HEK293 (cell line): ENCODE measurements around the gene FXR1.

Experiments used
- CTCF ChIA-PET: fragments of 350-600 bp; formaldehyde crosslinking; extraction: SDS; loops from one replicate; lab custom pipeline; 2021; ENCODE audit warnings: antibody characterized with exemption; lab: Yijun Ruan, JAX
- POLR2A ChIA-PET: fragments of 300-600 bp; formaldehyde crosslinking; extraction: SDS; loops from one replicate; lab custom pipeline; 2020; ENCODE audit warnings: antibody characterized with exemption, inconsistent platforms; lab: Yijun Ruan, JAX
- H3K27ac ChIP-seq: fragments of 200-500 bp; sonication (Bioruptor generic); 2 replicates; pipeline ENCODE4 v1.5.1; 2014; ENCODE audit warnings: low read depth, low read length, control low read depth, inconsistent platforms; ENCODE audit errors: extremely low read depth
- H3K36me3 ChIP-seq, 2 experiments: fragments of 200-500 bp in 1 of 2; sonication (Bioruptor generic) in 1 of 2; 1 replicate in 1 of 2; 2 replicates in 1 of 2; pipeline ENCODE4 v1.5.1; 2014 to 2017; ENCODE audit warnings: inconsistent platforms in 2 of 2, low read length in 2 of 2; ENCODE audit not compliant: control insufficient read depth in 2 of 2, insufficient read depth in 1 of 2
- H3K4me1 ChIP-seq: fragments of 200-500 bp; sonication (Bioruptor generic); 2 replicates; pipeline ENCODE4 v1.5.1; 2014; ENCODE audit warnings: mild to moderate bottlenecking, low read length, inconsistent platforms; ENCODE audit not compliant: control insufficient read depth, insufficient read depth
- H3K4me3 ChIP-seq: 2 replicates; pipeline ENCODE4 v1.5.1; 2011; ENCODE audit warnings: low read depth, mild to moderate bottlenecking, control low read depth, low read length, moderate library complexity
- H3K9me3 ChIP-seq: fragments of 200-500 bp; sonication (Bioruptor generic); 2 replicates; pipeline ENCODE4 v1.5.1; 2014; ENCODE audit warnings: low read depth, low read length, inconsistent platforms; ENCODE audit not compliant: control insufficient read depth, insufficient read depth
- FEZF1 ChIP-seq: fragments of 450-650 bp; formaldehyde crosslinking; IDR thresholded peaks from 2 replicates; pipeline ENCODE4 v1.5.1; 2016; ENCODE audit warnings: missing biosample characterization, missing genetic modification characterization
- INSM2 ChIP-seq: fragments of 450-650 bp; formaldehyde crosslinking; IDR thresholded peaks from 2 replicates; pipeline ENCODE4 v1.5.1; 2016; ENCODE audit warnings: missing biosample characterization, missing genetic modification characterization
- KLF16 ChIP-seq: fragments of 450-650 bp; formaldehyde crosslinking; IDR thresholded peaks from 2 replicates; pipeline ENCODE4 v1.5.1; 2017; ENCODE audit warnings: missing biosample characterization, missing genetic modification characterization
- KLF17 ChIP-seq: fragments of 450-650 bp; formaldehyde crosslinking; IDR thresholded peaks from 2 replicates; pipeline ENCODE4 v1.5.1; 2016; ENCODE audit warnings: missing biosample characterization, missing genetic modification characterization
- KLF7 ChIP-seq: fragments of 450-650 bp; formaldehyde crosslinking; IDR thresholded peaks from 2 replicates; pipeline ENCODE4 v1.5.1; 2016; ENCODE audit warnings: missing biosample characterization, missing genetic modification characterization, borderline replicate concordance
- KLF8 ChIP-seq: fragments of 450-650 bp; formaldehyde crosslinking; IDR thresholded peaks from 2 replicates; pipeline ENCODE4 v1.5.1; 2016; ENCODE audit warnings: missing biosample characterization, missing genetic modification characterization
- MEIS1 ChIP-seq: sonication (generic); formaldehyde crosslinking; IDR thresholded peaks from 2 replicates; pipeline ENCODE4 v1.8.1; 2022; ENCODE audit warnings: missing genetic modification reagents, mild to moderate bottlenecking, borderline replicate concordance
- RBAK ChIP-seq: fragments of 450-650 bp; formaldehyde crosslinking; IDR thresholded peaks from 2 replicates; pipeline ENCODE4 v1.5.1; 2016; ENCODE audit warnings: missing biosample characterization, missing genetic modification characterization
- SETDB1 ChIP-seq: IDR thresholded peaks from one replicate; pipeline ENCODE4 v1.6.1; 2017; ENCODE audit warnings: mild to moderate bottlenecking, low read length, moderate library complexity, mixed read lengths; ENCODE audit not compliant: insufficient read length
- YY1 ChIP-seq: fragments of 450-650 bp; formaldehyde crosslinking; IDR thresholded peaks from 2 replicates; pipeline ENCODE4 v1.5.1; 2018; ENCODE audit warnings: missing biosample characterization, missing genetic modification characterization
- ZFHX2 ChIP-seq: fragments of 450-650 bp; formaldehyde crosslinking; conservative IDR thresholded peaks from 2 replicates; pipeline ENCODE4 v1.5.1; 2016; ENCODE audit warnings: missing biosample characterization, missing genetic modification characterization
- ZNF175 ChIP-seq: fragments of 450-650 bp; formaldehyde crosslinking; IDR thresholded peaks from 2 replicates; pipeline ENCODE4 v1.5.1; 2016; ENCODE audit warnings: missing biosample characterization, missing genetic modification characterization
- ZNF202 ChIP-seq: fragments of 450-650 bp; formaldehyde crosslinking; IDR thresholded peaks from 2 replicates; pipeline ENCODE4 v1.5.1; 2016; ENCODE audit warnings: missing biosample characterization, missing genetic modification characterization, borderline replicate concordance
- ZNF221 ChIP-seq: fragments of 450-650 bp; formaldehyde crosslinking; IDR thresholded peaks from 2 replicates; pipeline ENCODE4 v1.5.1; 2017; ENCODE audit warnings: missing biosample characterization, missing genetic modification characterization, borderline replicate concordance
- ZNF23 ChIP-seq: fragments of 450-650 bp; formaldehyde crosslinking; IDR thresholded peaks from 2 replicates; pipeline ENCODE4 v1.5.1; 2016; ENCODE audit warnings: missing biosample characterization, missing genetic modification characterization, borderline replicate concordance
- ZNF274 ChIP-seq, 2 experiments: fragments of 200-500 bp in 1 of 2; fragments of 450-650 bp in 1 of 2; sonication (Bioruptor generic) in 1 of 2; formaldehyde crosslinking in 1 of 2; IDR thresholded peaks; 2 replicates each; pipeline versions ENCODE4 v1.5.1 to v1.6.1; 2014 to 2016; ENCODE audit warnings: borderline replicate concordance in 1 of 2, inconsistent platforms in 1 of 2, low read length in 1 of 2, missing biosample characterization in 1 of 2, missing genetic modification characterization in 1 of 2
- ZNF366 ChIP-seq: fragments of 450-650 bp; formaldehyde crosslinking; conservative IDR thresholded peaks from 2 replicates; pipeline ENCODE4 v1.5.1; 2016; ENCODE audit warnings: missing biosample characterization, missing genetic modification characterization
- ZNF426 ChIP-seq: fragments of 450-650 bp; formaldehyde crosslinking; IDR thresholded peaks from 2 replicates; pipeline ENCODE4 v1.5.1; 2017; ENCODE audit warnings: missing biosample characterization, missing genetic modification characterization, mild to moderate bottlenecking, inconsistent platforms, moderate library complexity
- ZNF621 ChIP-seq: fragments of 450-650 bp; formaldehyde crosslinking; IDR thresholded peaks from 2 replicates; pipeline ENCODE4 v1.5.1; 2017; ENCODE audit warnings: missing biosample characterization, missing genetic modification characterization
- ZNF624 ChIP-seq: fragments of 450-650 bp; formaldehyde crosslinking; IDR thresholded peaks from 2 replicates; pipeline ENCODE4 v1.5.1; 2017; ENCODE audit warnings: missing biosample characterization, missing genetic modification characterization
- ZNF654 ChIP-seq: fragments of 450-650 bp; formaldehyde crosslinking; IDR thresholded peaks from 2 replicates; pipeline ENCODE4 v1.5.1; 2016; ENCODE audit warnings: low read depth, missing biosample characterization, missing genetic modification characterization
- ZNF830 ChIP-seq: fragments of 450-650 bp; IDR thresholded peaks from 2 replicates; pipeline ENCODE4 v1.5.0; 2018; ENCODE audit warnings: missing biosample characterization, missing genetic modification characterization, low read depth, mild to moderate bottlenecking, moderate library complexity
- TF ChIP-seq, protein P1 (sequence below): fragments of 450-650 bp; formaldehyde crosslinking; IDR thresholded peaks from 2 replicates; pipeline ENCODE4 v1.5.1; 2016; ENCODE audit warnings: missing biosample characterization, missing genetic modification characterization
- TF ChIP-seq, protein P2 (sequence below): fragments of 450-650 bp; IDR thresholded peaks from 2 replicates; pipeline ENCODE4 v1.5.1; 2018; ENCODE audit warnings: missing biosample characterization, mild to moderate bottlenecking, missing genetic modification characterization
- TF ChIP-seq, protein P3 (sequence below): fragments of 450-650 bp; formaldehyde crosslinking; IDR thresholded peaks from 2 replicates; pipeline ENCODE4 v1.5.1; 2016; ENCODE audit warnings: missing biosample characterization, missing genetic modification characterization

Gene FXR1

DNA sequence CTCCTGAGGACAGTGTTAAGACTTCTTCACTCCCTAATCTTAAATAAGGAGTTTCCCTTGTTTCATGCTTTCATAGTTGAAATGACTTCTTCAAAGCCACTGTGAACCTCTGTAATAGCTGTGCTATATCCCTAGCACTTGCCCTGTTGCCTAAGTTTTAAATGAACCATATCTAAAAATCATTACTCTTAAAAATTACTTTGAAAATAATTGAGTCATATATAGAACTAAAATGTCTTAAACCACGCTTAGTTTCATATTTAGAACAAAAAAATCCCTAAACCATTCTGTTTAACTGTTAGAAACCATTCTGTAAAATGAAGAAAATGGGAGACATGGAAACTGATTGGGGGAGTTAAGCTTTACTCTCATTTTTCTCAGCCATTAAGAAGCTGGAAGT is 47.2 kb downstream of the FXR1 start (continued):
- TF ChIP-seq MEIS1, result no peak
- TF ChIP-seq, protein P1, sequence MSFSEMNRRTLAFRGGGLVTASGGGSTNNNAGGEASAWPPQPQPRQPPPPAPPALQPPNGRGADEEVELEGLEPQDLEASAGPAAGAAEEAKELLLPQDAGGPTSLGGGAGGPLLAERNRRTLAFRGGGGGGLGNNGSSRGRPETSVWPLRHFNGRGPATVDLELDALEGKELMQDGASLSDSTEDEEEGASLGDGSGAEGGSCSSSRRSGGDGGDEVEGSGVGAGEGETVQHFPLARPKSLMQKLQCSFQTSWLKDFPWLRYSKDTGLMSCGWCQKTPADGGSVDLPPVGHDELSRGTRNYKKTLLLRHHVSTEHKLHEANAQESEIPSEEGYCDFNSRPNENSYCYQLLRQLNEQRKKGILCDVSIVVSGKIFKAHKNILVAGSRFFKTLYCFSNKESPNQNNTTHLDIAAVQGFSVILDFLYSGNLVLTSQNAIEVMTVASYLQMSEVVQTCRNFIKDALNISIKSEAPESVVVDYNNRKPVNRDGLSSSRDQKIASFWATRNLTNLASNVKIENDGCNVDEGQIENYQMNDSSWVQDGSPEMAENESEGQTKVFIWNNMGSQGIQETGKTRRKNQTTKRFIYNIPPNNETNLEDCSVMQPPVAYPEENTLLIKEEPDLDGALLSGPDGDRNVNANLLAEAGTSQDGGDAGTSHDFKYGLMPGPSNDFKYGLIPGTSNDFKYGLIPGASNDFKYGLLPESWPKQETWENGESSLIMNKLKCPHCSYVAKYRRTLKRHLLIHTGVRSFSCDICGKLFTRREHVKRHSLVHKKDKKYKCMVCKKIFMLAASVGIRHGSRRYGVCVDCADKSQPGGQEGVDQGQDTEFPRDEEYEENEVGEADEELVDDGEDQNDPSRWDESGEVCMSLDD (tag by site-specific recombination), result no peak
- TF ChIP-seq, all 188 proteins: peak for 0

GRCh38 chr3:180961087-180961486 is 48.6 kb downstream of the FXR1 start:
- POLR2A ChIA-PET, result no interaction called here
- H3K4me1 ChIP-seq, result no peaks in the 10 kb centered on the region
- peaks cover 26 to 92% of the 10 kb centered on the region in 2 experiments for H3K36me3 ChIP-seq
- no peak for TF ChIP-seq ZNF830 (tag by site-specific recombination)
- TF ChIP-seq ZFHX2 (tag by site-specific recombination), result no peak
- no peak for TF ChIP-seq SETDB1
- no peak for TF ChIP-seq ZNF23
- TF ChIP-seq RBAK (tag by site-specific recombination), result no peak
- no peak for TF ChIP-seq ZNF621 (tag by site-specific recombination)
- no peak for TF ChIP-seq ZNF654
- TF ChIP-seq ZNF221 (tag by site-specific recombination), result no peak
- TF ChIP-seq ZNF202 (tag by site-specific recombination), result no peak
- no peak for TF ChIP-seq KLF7
- TF ChIP-seq KLF16, result no peak
- TF ChIP-seq INSM2 (tag by site-specific recombination), result no peak
- no peak for TF ChIP-seq YY1 (tag by site-specific recombination)
- TF ChIP-seq ZNF426 (tag by site-specific recombination), result no peak
- TF ChIP-seq KLF17 (tag by site-specific recombination), result no peak
- TF ChIP-seq ZNF175 (tag by site-specific recombination), result no peak
- TF ChIP-seq, protein P2, sequence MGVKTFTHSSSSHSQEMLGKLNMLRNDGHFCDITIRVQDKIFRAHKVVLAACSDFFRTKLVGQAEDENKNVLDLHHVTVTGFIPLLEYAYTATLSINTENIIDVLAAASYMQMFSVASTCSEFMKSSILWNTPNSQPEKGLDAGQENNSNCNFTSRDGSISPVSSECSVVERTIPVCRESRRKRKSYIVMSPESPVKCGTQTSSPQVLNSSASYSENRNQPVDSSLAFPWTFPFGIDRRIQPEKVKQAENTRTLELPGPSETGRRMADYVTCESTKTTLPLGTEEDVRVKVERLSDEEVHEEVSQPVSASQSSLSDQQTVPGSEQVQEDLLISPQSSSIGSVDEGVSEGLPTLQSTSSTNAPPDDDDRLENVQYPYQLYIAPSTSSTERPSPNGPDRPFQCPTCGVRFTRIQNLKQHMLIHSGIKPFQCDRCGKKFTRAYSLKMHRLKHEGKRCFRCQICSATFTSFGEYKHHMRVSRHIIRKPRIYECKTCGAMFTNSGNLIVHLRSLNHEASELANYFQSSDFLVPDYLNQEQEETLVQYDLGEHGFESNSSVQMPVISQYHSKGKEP, result no peak
- TF ChIP-seq, all 188 proteins: peak for 0
- Histone ChIP-seq H3K27ac (no peak overlapping the region), H3K9me3 (no peaks in the 10 kb centered on the region), H3K4me3 (no peak overlapping the region)
- CTCF ChIA-PET, result no interaction called here

DNA sequence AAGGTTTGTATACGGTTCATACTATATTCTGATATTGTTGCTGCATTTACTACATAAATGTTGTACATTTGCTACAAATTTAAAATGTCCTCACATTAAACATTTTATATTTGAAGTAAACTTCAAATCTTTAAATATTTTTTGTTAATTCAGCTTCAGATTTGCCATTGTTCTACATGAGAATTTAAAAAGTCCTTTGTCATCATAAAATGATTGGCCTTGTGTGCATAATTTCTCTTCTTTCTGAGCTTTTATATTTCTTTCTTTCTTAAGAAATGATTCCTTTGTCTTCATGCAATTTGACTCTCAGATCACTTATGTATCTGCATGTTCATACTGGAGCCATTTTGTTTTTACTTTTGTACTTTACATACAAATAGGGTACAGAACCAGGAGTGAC is 49.1 kb downstream of the FXR1 start:
- no peak overlapping the region for H3K4me3 ChIP-seq
- ChIA-PET CTCF (no interaction called here), POLR2A (no interaction called here)
- no peaks in the 10 kb centered on the region for H3K9me3 ChIP-seq
- no peaks in the 10 kb centered on the region for H3K4me1 ChIP-seq
- no peak overlapping the region for H3K27ac ChIP-seq
- peaks cover 26 to 92% of the 10 kb centered on the region in 2 experiments for H3K36me3 ChIP-seq
- no peak for TF ChIP-seq ZNF426 (tag by site-specific recombination)
- TF ChIP-seq ZNF624 (tag by site-specific recombination), result no peak
- TF ChIP-seq, protein P3, sequence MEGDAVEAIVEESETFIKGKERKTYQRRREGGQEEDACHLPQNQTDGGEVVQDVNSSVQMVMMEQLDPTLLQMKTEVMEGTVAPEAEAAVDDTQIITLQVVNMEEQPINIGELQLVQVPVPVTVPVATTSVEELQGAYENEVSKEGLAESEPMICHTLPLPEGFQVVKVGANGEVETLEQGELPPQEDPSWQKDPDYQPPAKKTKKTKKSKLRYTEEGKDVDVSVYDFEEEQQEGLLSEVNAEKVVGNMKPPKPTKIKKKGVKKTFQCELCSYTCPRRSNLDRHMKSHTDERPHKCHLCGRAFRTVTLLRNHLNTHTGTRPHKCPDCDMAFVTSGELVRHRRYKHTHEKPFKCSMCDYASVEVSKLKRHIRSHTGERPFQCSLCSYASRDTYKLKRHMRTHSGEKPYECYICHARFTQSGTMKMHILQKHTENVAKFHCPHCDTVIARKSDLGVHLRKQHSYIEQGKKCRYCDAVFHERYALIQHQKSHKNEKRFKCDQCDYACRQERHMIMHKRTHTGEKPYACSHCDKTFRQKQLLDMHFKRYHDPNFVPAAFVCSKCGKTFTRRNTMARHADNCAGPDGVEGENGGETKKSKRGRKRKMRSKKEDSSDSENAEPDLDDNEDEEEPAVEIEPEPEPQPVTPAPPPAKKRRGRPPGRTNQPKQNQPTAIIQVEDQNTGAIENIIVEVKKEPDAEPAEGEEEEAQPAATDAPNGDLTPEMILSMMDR (tag by site-specific recombination), result no peak
- TF ChIP-seq FEZF1 (tag by site-specific recombination), result no peak
- no peak for TF ChIP-seq ZNF366 (tag by site-specific recombination)
- no peak for TF ChIP-seq ZNF274 (IDR thresholded peaks at IDR 0.05; ENCODE audit: low read length)
- no peak for TF ChIP-seq ZNF274 (tag by site-specific recombination; IDR thresholded peaks at IDR 0.05; ENCODE audit: borderline replicate concordance)
- TF ChIP-seq KLF8 (tag by site-specific recombination), result no peak
